Uterus (tissue), 2 donors: ENCODE data around the gene ZFP36L2.

Experiments
- CTCF ChIP-seq, 4 experiments: fragments of 200-600 bp in 2 of 4; fragments of 450-650 bp in 2 of 4; sonication (generic) in 2 of 4; IDR thresholded peaks; one replicate each; pipeline ENCODE4 v1.5.1; 2016 to 2019; ENCODE audit warnings: antibody characterized with exemption in 4 of 4, mild to moderate bottlenecking in 2 of 4, moderate library complexity in 1 of 4
- POLR2A ChIP-seq, 2 donors: fragments of 450-650 bp; IDR thresholded peaks; one replicate each; pipeline ENCODE4 v1.6.1; 2016; ENCODE audit warnings: antibody characterized with exemption in 2 of 2, mild to moderate bottlenecking in 1 of 2, moderate library complexity in 1 of 2

GRCh38 chr2:43226558-43226954 is at the start of gene ZFP36L2:
- TF ChIP-seq POLR2A (IDR thresholded peaks at IDR 0.05) (peak; percentile 97), CTCF (IDR thresholded peaks at IDR 0.05) (peak in 2 of 4 experiments; percentile 17 to 39)
